BJ (cell line): ENCODE data around the gene ENO2. TPM values are rescaled to one million over a fixed set of nuclear protein-coding genes. Genes with fewer than 3 reads are reported as not detected.

Source experiments
- CTCF ChIA-PET: fragments of 350-600 bp; formaldehyde crosslinking; extraction: SDS; loops from one replicate; lab custom pipeline; 2021; ENCODE audit warnings: antibody characterized with exemption, inconsistent platforms; lab: Yijun Ruan, JAX
- POLR2A ChIA-PET: fragments of 300-600 bp; sonication (Branson Sonifier 250); formaldehyde crosslinking; extraction: SDS; loops from one replicate; lab custom pipeline; 2021; ENCODE audit warnings: antibody characterized with exemption; lab: Charles Lee
- DNase-seq: peaks from one replicate; pipeline ENCODE4 v3.0.0-alpha.2; 2011; ENCODE audit warnings: low read depth
- H3K27me3 ChIP-seq: 2 replicates; pipeline ENCODE4 v1.6.0; 2011; ENCODE audit warnings: low read length; ENCODE audit not compliant: control insufficient read depth, insufficient read depth
- H3K36me3 ChIP-seq: 2 replicates; pipeline ENCODE4 v1.5.1; 2011; ENCODE audit warnings: low read length; ENCODE audit not compliant: control insufficient read depth, insufficient read depth
- H3K4me3 ChIP-seq: 2 replicates; pipeline ENCODE4 v1.5.1; 2011; ENCODE audit warnings: low read depth, mild to moderate bottlenecking, control low read depth, low read length
- CTCF ChIP-seq: IDR thresholded peaks from 2 replicates; pipeline ENCODE4 v1.5.1; 2011; ENCODE audit warnings: low read depth, mild to moderate bottlenecking, control low read depth, inconsistent platforms, low read length, moderate library complexity; ENCODE audit not compliant: insufficient read depth
- polyA plus RNA-seq: library from polyadenylated mRNA; depleted of rRNA; stranded (reverse); fragments of >200 nt; gene quantifications from 2 replicates; pipeline ENCODE4 v1.2.3, GENCODE V29; 2011

ENO2 gene
- polyA plus RNA-seq, 1 experiment: 29.7 TPM

GRCh38 chr12:6944381-6945186, 30.2 kb downstream of the ENO2 start:
- TF ChIP-seq CTCF: peak; percentile 87
- H3K27me3 ChIP-seq: no peaks in the 10 kb centered on the region
- peak overlapping the region; percentile 67 for H3K4me3 ChIP-seq
- peak; percentile 57 for DNase-seq
- ChIA-PET POLR2A (interaction anchor here (0.5 to 1.1 kb wide), 4 partner anchors 20 to 992 kb away, joined by 6 to 13 read pairs (median 9); no protein-coding TSS in a partner anchor), CTCF (interaction anchor here (0.6 to 6.5 kb wide), 33 partner anchors 9 to 693 kb away, joined by 3 to 65 read pairs (median 5); partner anchors contain the start of genes C1RL, C1S, LPCAT3 and SPSB2)
- H3K36me3 ChIP-seq: peaks cover 19% of the 10 kb centered on the region

- TF ChIP-seq CTCF: no peak
- ChIA-PET CTCF (interaction anchor here (1.2 to 6.5 kb wide), 12 partner anchors 13 to 692 kb away, joined by 3 to 65 read pairs (median 12); partner anchors contain the start of genes C1RL and SPSB2), POLR2A (no interaction called here)
- Histone ChIP-seq H3K36me3 (peaks cover 15% of the 10 kb centered on the region), H3K27me3 (no peaks in the 10 kb centered on the region), H3K4me3 (no peak overlapping the region)
- no peak for DNase-seq
These were observed 31.2 kb downstream of the ENO2 start for GRCh38 chr12:6945613-6946012.

GRCh38 chr12:6946033-6946919, 31.9 kb downstream of the ENO2 start:
- H3K27me3 ChIP-seq: no peaks in the 10 kb centered on the region
- ChIA-PET POLR2A (no interaction called here), CTCF (interaction anchor here (0.6 to 6.5 kb wide), 14 partner anchors 9 to 183 kb away, joined by 3 to 65 read pairs (median 6); partner anchors contain the start of genes C1RL and SPSB2)
- no peak for TF ChIP-seq CTCF
- DNase-seq: no peak
- peaks cover 9% of the 10 kb centered on the region for H3K36me3 ChIP-seq
- H3K4me3 ChIP-seq: no peak overlapping the region

- Histone ChIP-seq H3K27me3 (no peaks in the 10 kb centered on the region), H3K4me3 (no peak overlapping the region), H3K36me3 (peaks cover 4% of the 10 kb centered on the region)
- ChIA-PET CTCF (interaction anchor here (1.0 to 6.5 kb wide), 7 partner anchors 9 to 163 kb away, joined by 3 to 65 read pairs (median 5); no protein-coding TSS in a partner anchor), POLR2A (interaction anchor here (1.0 kb wide), 1 partner anchor 95 kb away, joined by 3 read pairs; the partner anchor contains the start of gene USP5)
- no peak for DNase-seq
- no peak for TF ChIP-seq CTCF
These were observed 32.6 kb downstream of the ENO2 start for GRCh38 chr12:6946920-6947374.
